HCT116 (cell line): ENCODE results near the gene TP53AIP1. TPM values are rescaled to one million over a fixed set of nuclear protein-coding genes. Genes with fewer than 3 reads are reported as not detected.

Source experiments
- ATAC-seq: fragments of 200-7000 bp; cut with Tn5 transposase; 2 replicates; pipeline ENCODE4 v1.9.1; 2020; ENCODE audit warnings: mild to moderate bottlenecking, moderate library complexity
- BruUV-seq: library from RNA; stranded (reverse); fragments of 400-500 nt; replicated peaks from 2 replicates; lab custom pipeline; 2021; lab: Mats Ljungman, UMichigan
- CTCF ChIA-PET: fragments of 300-600 bp; sonication (Branson Sonifier 250); formaldehyde crosslinking; loops from one replicate; lab custom pipeline; 2021; ENCODE audit warnings: antibody characterized with exemption; lab: Charles Lee
- POLR2A ChIA-PET: fragments of 300-600, 350-600 bp; sonication (Branson Sonifier 250); formaldehyde crosslinking; loops from one replicate; lab custom pipeline; 2021; ENCODE audit warnings: antibody characterized with exemption; lab: Charles Lee
- RAD21 ChIA-PET, 2 experiments: fragments of 300-600 bp; sonication (Branson Sonifier 250); formaldehyde crosslinking; loops; one replicate each; lab custom pipeline; 2023; ENCODE audit warnings: low total read pairs in 2 of 2; ENCODE audit not compliant: uncharacterized antibody in 2 of 2, unreplicated experiment in 2 of 2, low non-redundant PET in 1 of 2; lab: Charles Lee
- DNase-seq: peaks from one replicate; pipeline ENCODE4 v3.0.0-alpha.2; 2010; ENCODE audit warnings: low read depth, low spot score
- H2AFZ ChIP-seq: fragments of 200-600 bp; shearing (Covaris generic), sonication (generic); 2 replicates; pipeline ENCODE4 v1.6.1; 2017; ENCODE audit warnings: low read depth, mixed run types, mixed read lengths, antibody characterized with exemption, low read length; ENCODE audit not compliant: poor library complexity, severe bottlenecking
- H3K27ac ChIP-seq: 2 replicates; pipeline ENCODE4 v1.5.1; 2012; ENCODE audit warnings: low read depth, low read length
- H3K27me3 ChIP-seq: fragments of 200-600 bp; sonication (generic); 2 replicates; pipeline ENCODE4 v1.6.1; 2016; ENCODE audit warnings: mixed run types, low read length, mixed read lengths; ENCODE audit not compliant: insufficient read depth
- H3K36me3 ChIP-seq, 2 experiments: fragments of 200-500 bp in 1 of 2; fragments of 200-600 bp in 1 of 2; sonication (Bioruptor generic) in 1 of 2; sonication (generic) in 1 of 2; 2 replicates each; pipeline versions ENCODE4 v1.5.1 to v1.6.1; 2014 to 2016; ENCODE audit warnings: low read length in 2 of 2, inconsistent platforms in 1 of 2, mixed read lengths in 1 of 2, mixed run types in 1 of 2; ENCODE audit not compliant: insufficient read depth in 2 of 2, control insufficient read depth in 1 of 2
- H3K4me1 ChIP-seq, 2 experiments: fragments of 200-600 bp in 1 of 2; sonication (generic) in 1 of 2; 2 replicates each; pipeline versions ENCODE4 v1.5.1 to v1.6.1; 2012 to 2017; ENCODE audit warnings: low read length in 2 of 2, inconsistent platforms in 1 of 2, mild to moderate bottlenecking in 1 of 2, mixed read lengths in 1 of 2, mixed run types in 1 of 2, moderate library complexity in 1 of 2; ENCODE audit not compliant: insufficient read depth in 2 of 2, control insufficient read depth in 1 of 2
- H3K4me2 ChIP-seq: fragments of 200-600 bp; sonication (generic); 2 replicates; pipeline ENCODE4 v1.6.1; 2017; ENCODE audit warnings: mixed run types, low read length, mixed read lengths
- H3K4me3 ChIP-seq, 2 experiments: fragments of 200-600 bp in 1 of 2; sonication (generic) in 1 of 2; replicated peaks in 1 of 2; 2 replicates each; pipeline ENCODE4 v1.5.1; 2011 to 2016; ENCODE audit warnings: low read length in 2 of 2, control low read depth in 1 of 2, low read depth in 1 of 2, mild to moderate bottlenecking in 1 of 2, mixed read lengths in 1 of 2, mixed run types in 1 of 2
- H3K79me2 ChIP-seq: fragments of 200-600 bp; sonication (generic); 2 replicates; pipeline ENCODE4 v1.6.1; 2017; ENCODE audit warnings: mild to moderate bottlenecking, mixed run types, low read length, moderate library complexity, mixed read lengths; ENCODE audit not compliant: insufficient read depth
- H3K9ac ChIP-seq: fragments of 200-600 bp; sonication (generic); 2 replicates; pipeline ENCODE4 v1.6.1; 2016; ENCODE audit warnings: low read length, mixed read lengths
- H3K9me2 ChIP-seq: fragments of 200-600 bp; sonication (generic), shearing (Covaris generic); 2 replicates; pipeline ENCODE4 v1.6.1; 2017; ENCODE audit warnings: mixed run types, mild to moderate bottlenecking, moderate library complexity; ENCODE audit not compliant: insufficient read depth
- H3K9me3 ChIP-seq, 2 experiments: fragments of 200-500 bp in 1 of 2; fragments of 200-600 bp in 1 of 2; sonication (Bioruptor generic) in 1 of 2; sonication (generic) in 1 of 2; 2 replicates each; pipeline ENCODE4 v1.6.1; 2014 to 2017; ENCODE audit warnings: low read length in 2 of 2, mixed read lengths in 2 of 2, inconsistent platforms in 1 of 2, low read depth in 1 of 2, mild to moderate bottlenecking in 1 of 2, mixed run types in 1 of 2, moderate library complexity in 1 of 2; ENCODE audit not compliant: control insufficient read depth in 1 of 2, insufficient read depth in 1 of 2
- H4K20me1 ChIP-seq: fragments of 200-600 bp; sonication (generic), shearing (Covaris generic); 2 replicates; pipeline ENCODE4 v1.6.1; 2017; ENCODE audit warnings: mixed run types, mild to moderate bottlenecking, moderate library complexity; ENCODE audit not compliant: insufficient read depth
- ATF3 ChIP-seq: IDR thresholded peaks from 2 replicates; pipeline ENCODE4 v1.6.1; 2012
- ELF1 ChIP-seq: IDR thresholded peaks from 2 replicates; pipeline ENCODE4 v1.6.1; 2012; ENCODE audit warnings: low read depth, borderline replicate concordance
- FOSL1 ChIP-seq: IDR thresholded peaks from 2 replicates; pipeline ENCODE4 v1.6.1; 2012; ENCODE audit warnings: low read depth
- POLR2A ChIP-seq: IDR thresholded peaks from 2 replicates; pipeline ENCODE4 v1.7.0; 2011; ENCODE audit warnings: borderline replicate concordance; ENCODE audit not compliant: insufficient read depth, insufficient read length; ENCODE audit errors: extremely low read depth
- POLR2AphosphoS5 ChIP-seq: IDR thresholded peaks from 2 replicates; pipeline ENCODE4 v1.6.1; 2011; ENCODE audit warnings: mild to moderate bottlenecking, low read depth, low read length, moderate library complexity
- RAD21 ChIP-seq: IDR thresholded peaks from 2 replicates; pipeline ENCODE4 v1.6.1; 2012; ENCODE audit warnings: low read depth, mild to moderate bottlenecking
- SIN3A ChIP-seq: IDR thresholded peaks from 2 replicates; pipeline ENCODE4 v1.6.1; 2012; ENCODE audit warnings: low read depth
- SRF ChIP-seq: IDR thresholded peaks from 2 replicates; pipeline ENCODE4 v1.6.1; 2012; ENCODE audit warnings: low read depth
- ZNF274 ChIP-seq: fragments of 200-500 bp; sonication (Bioruptor generic); IDR thresholded peaks from 2 replicates; pipeline ENCODE4 v1.6.1; 2014; ENCODE audit warnings: mild to moderate bottlenecking, low read depth, low read length, inconsistent platforms
- intact Hi-C: fragments of 100-400 bp; cut with micrococcal nuclease; formaldehyde crosslinking; loops from 2 replicates; pipeline ENCODE4 v1.10.0; 2022
- total RNA-seq: library from RNA; stranded (reverse); gene quantifications from one replicate; pipeline ENCODE4 v1.2.1, GENCODE V29; 2021; ENCODE audit not compliant: unreplicated experiment

TP53AIP1 gene
- total RNA-seq, 1 experiment from 2014 or later = 0.15 TPM

DNA sequence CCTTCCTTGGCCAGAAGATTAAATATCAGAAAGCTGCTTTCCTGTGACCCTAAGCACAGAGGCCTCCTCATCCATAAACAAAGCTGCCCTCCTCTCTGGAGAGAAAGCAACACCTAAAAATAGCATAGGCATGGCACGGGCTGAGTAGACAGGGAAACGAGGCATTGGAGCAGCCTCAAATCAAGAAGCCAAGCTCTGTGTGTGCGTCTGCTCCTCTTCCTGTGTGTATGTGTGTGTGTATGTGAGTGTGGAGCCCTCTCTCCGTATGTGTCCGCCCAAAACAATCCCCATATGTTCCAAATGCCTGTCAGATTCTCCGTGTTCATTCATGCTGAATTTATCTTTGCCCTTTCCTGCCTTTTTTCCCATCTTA, 27.5 kb downstream of the TP53AIP1 start:
- Histone ChIP-seq H3K9ac (no peak overlapping the region), H3K79me2 (no peaks in the 10 kb centered on the region), H3K4me1 (no peaks in the 10 kb centered on the region), H3K36me3 (no peaks in the 10 kb centered on the region), H3K9me3 (no peaks in the 10 kb centered on the region), H3K27me3 (no peaks in the 10 kb centered on the region), H3K9me2 (no peaks in the 10 kb centered on the region), H3K4me3 (no peak overlapping the region), H2AFZ (no peak overlapping the region), H3K27ac (no peak overlapping the region), H4K20me1 (no peaks in the 10 kb centered on the region), H3K4me2 (no peak overlapping the region)
- POLR2A ChIA-PET = no interaction called here
- no TSS peak for BruUV-seq
- intact Hi-C loops = no loop called here
- DNase-seq = no peak
- CTCF ChIA-PET = no interaction called here
- no peak for ATAC-seq
- no peak for TF ChIP-seq ELF1
- no peak for TF ChIP-seq SRF
- TF ChIP-seq RAD21 = no peak
- no peak for TF ChIP-seq SIN3A
- no peak for TF ChIP-seq POLR2AphosphoS5
- TF ChIP-seq ATF3 = no peak
- RAD21 ChIA-PET = no interaction called here

DNA sequence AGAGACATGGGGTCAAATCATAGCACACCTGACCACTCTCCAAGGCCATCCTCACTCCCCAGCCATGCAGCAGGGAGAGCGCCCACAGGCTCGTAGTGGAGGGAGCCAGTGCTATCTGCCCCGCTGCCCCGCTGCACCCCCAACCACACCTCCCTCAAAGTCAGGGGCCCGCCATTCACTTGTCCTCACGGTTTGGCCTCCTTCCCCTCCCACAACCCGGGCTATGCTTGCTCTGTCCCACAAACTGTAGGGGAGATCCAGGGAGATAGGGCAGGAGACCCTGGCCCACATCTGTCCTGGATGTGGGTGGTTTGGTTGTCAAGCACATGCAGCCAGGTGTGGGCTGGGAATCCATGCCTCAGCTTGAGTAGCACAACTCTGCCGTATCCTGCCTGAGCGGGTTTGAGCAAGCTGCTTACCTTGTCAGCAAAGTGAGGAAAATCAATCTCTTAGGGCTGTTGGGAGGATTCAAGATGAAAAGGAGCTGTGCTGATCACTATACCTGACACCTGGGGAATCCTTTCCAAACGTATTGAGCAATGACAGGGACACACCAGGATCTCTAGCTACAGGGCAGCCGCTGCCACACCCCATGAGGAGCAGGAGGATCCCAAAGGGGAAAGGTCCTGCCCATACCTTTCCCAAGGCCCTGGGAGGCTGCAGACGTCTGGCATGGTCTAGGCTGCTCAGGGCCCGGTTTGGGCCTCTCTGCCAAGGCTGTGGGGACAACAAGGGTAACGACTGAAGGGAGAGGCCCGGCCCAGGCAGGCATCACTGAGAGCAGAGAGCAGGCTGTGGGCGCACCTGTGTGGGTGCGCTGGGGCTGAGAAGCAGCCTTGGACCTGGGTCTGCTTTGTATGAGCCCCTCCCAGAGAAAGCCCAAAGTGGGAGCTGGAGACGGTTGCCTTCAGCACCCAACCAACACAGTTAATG, 28.2 kb downstream of the TP53AIP1 start:
- CTCF ChIA-PET = no interaction called here
- BruUV-seq = no TSS peak
- POLR2A ChIA-PET = no interaction called here

More for the DNA sequence above, 28.2 kb downstream of the TP53AIP1 start:
- DNase-seq (no peak), ATAC-seq (no peak)
- TF ChIP-seq ZNF274 (no peak), POLR2A (no peak), FOSL1 (no peak)
- H3K27ac ChIP-seq = no peak overlapping the region
- H3K9me2 ChIP-seq = no peaks in the 10 kb centered on the region
- intact Hi-C loops = no loop called here
- H3K79me2 ChIP-seq = no peaks in the 10 kb centered on the region
- H3K27me3 ChIP-seq = no peaks in the 10 kb centered on the region
- no peak overlapping the region for H3K9ac ChIP-seq
- H3K9me3 ChIP-seq = no peaks in the 10 kb centered on the region
- H4K20me1 ChIP-seq = no peaks in the 10 kb centered on the region
- no peaks in the 10 kb centered on the region for H3K36me3 ChIP-seq
- RAD21 ChIA-PET = no interaction called here
- H3K4me2 ChIP-seq = no peak overlapping the region
- no peak overlapping the region for H2AFZ ChIP-seq
- no peak overlapping the region for H3K4me3 ChIP-seq
- H3K4me1 ChIP-seq = no peaks in the 10 kb centered on the region
